ENCODE data around the gene ALOX5AP. TPM values are rescaled to one million over a fixed set of nuclear protein-coding genes. Genes with fewer than 3 reads are reported as not detected.

ALOX5AP gene
- total RNA-seq, 6 experiments from 2014 or later: not detected

- DNase-seq: peak; percentile 91
- Mint-ChIP-seq H3K36me3 (ENCODE audit: low read depth) (no peaks in the 10 kb centered on the region), H3K4me1 (ENCODE audit: low read depth) (peaks cover 54% of the 10 kb centered on the region), H3K9me3 (no peaks in the 10 kb centered on the region), H3K27ac (peak overlapping the region; percentile 71), H3K4me3 (peak overlapping the region; percentile 73), H3K27me3 (ENCODE audit: insufficient read depth) (no peaks in the 10 kb centered on the region; the same call in 1 of the 2 replicates)
- peak; percentile 75 for TF ChIP-seq CTCF (IDR thresholded peaks at IDR 0.05)
These were observed 57.1 kb downstream of the ALOX5AP start for GRCh38 chr13:30792285-30793000.

- H3K27me3 Mint-ChIP-seq (ENCODE audit: insufficient read depth): peaks cover 2% of the 10 kb centered on the region
- TF ChIP-seq CTCF (IDR thresholded peaks at IDR 0.05): peak; percentile 32; the same call in 1 of the 2 replicates
- no peaks in the 10 kb centered on the region for H3K9me3 Mint-ChIP-seq
- peak overlapping the region; percentile 55 for H3K27ac Mint-ChIP-seq
- H3K36me3 Mint-ChIP-seq (ENCODE audit: low read depth): no peaks in the 10 kb centered on the region
- peak overlapping the region; percentile 68 for H3K4me3 Mint-ChIP-seq
- peak; percentile 71 for DNase-seq
- peaks cover 45% of the 10 kb centered on the region for H3K4me1 Mint-ChIP-seq (ENCODE audit: low read depth)
These were observed 60.8 kb downstream of the ALOX5AP start for GRCh38 chr13:30796132-30796572.

GRCh38 chr13:30796631-30797601 lies 61.6 kb downstream of the ALOX5AP start:
- Mint-ChIP-seq H3K36me3 (ENCODE audit: low read depth) (no peaks in the 10 kb centered on the region), H3K9me3 (no peaks in the 10 kb centered on the region), H3K27me3 (ENCODE audit: insufficient read depth) (peaks cover 2% of the 10 kb centered on the region), H3K4me1 (ENCODE audit: low read depth) (peaks cover 37% of the 10 kb centered on the region), H3K27ac (peak overlapping the region; percentile 55), H3K4me3 (peak overlapping the region; percentile 68)
- no peak for TF ChIP-seq CTCF (IDR thresholded peaks at IDR 0.05)
- no peak for DNase-seq

GRCh38 chr13:30797847-30798535 lies 62.6 kb downstream of the ALOX5AP start:
- H3K4me1 Mint-ChIP-seq (ENCODE audit: low read depth): peaks cover 32% of the 10 kb centered on the region
- no peaks in the 10 kb centered on the region for H3K9me3 Mint-ChIP-seq
- no peak overlapping the region for H3K4me3 Mint-ChIP-seq
- no peak overlapping the region for H3K27ac Mint-ChIP-seq
- peaks cover 2% of the 10 kb centered on the region for H3K27me3 Mint-ChIP-seq (ENCODE audit: insufficient read depth)
- no peak for TF ChIP-seq CTCF (IDR thresholded peaks at IDR 0.05)
- DNase-seq: no peak
- no peaks in the 10 kb centered on the region for H3K36me3 Mint-ChIP-seq (ENCODE audit: low read depth)

GRCh38 chr13:30798776-30799355 lies 63.5 kb downstream of the ALOX5AP start:
- H3K27ac Mint-ChIP-seq: no peak overlapping the region
- no peak for TF ChIP-seq CTCF (IDR thresholded peaks at IDR 0.05)
- no peaks in the 10 kb centered on the region for H3K36me3 Mint-ChIP-seq (ENCODE audit: low read depth)
- DNase-seq: no peak
- no peak overlapping the region for H3K4me3 Mint-ChIP-seq
- H3K9me3 Mint-ChIP-seq: no peaks in the 10 kb centered on the region
- peaks cover 2% of the 10 kb centered on the region for H3K27me3 Mint-ChIP-seq (ENCODE audit: insufficient read depth)
- peaks cover 35% of the 10 kb centered on the region for H3K4me1 Mint-ChIP-seq (ENCODE audit: low read depth)
